ENCODE measurements around the gene RAD51AP1.
"Not testable (repeated sequence)": the region's sequence is repeated elsewhere in the genome, so short reads cannot be mapped to it uniquely, and the experiment has no call there.

DNA sequence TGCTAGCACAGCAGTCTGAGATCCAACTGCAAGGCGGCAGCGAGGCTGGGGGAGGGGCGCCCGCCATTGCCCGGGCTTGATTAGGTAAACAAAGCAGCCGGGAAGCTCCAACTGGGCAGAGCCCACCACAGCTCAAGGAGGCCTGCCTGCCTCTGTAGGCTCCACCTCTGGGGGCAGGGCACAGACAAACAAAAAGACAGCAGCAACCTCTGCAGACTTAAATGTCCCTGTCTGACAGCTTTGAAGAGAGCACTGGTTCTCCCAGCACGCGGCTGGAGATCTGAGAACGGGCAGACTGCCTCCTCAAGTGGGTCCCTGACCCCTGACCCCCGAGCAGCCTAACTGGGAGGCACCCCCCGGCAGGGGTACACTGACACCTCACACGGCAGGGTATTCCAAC lies 29.4 kb upstream of the RAD51AP1 start:
- not testable (repeated sequence) for TF ChIP-seq CTCF (IDR thresholded peaks at IDR 0.05 in 4 of 5, conservative IDR thresholded peaks at IDR 0.05 in 1 of 5); POLR2A (IDR thresholded peaks at IDR 0.05)

Measured in gastrocnemius medialis (tissue), 4 donors.